HG03575 (cell line): ENCODE results near the gene PRELID2.
"Not testable (repeated sequence)": the region's sequence is repeated elsewhere in the genome, so short reads cannot be mapped to it uniquely, and the experiment has no call there.

Experiments
- ATAC-seq: cut with Tn5 transposase; IDR thresholded peaks from one replicate; pipeline ENCODE4 v1.9.1; 2021; ENCODE audit not compliant: unreplicated experiment, insufficient number of reproducible peaks, low FRiP score; ENCODE audit errors: extremely low read depth

PRELID2 gene

GRCh38 chr5:145834917-145835847 is at the start of gene PRELID2:
PRELID2 (minus strand) TSS chr5:145835342; CDS start chr5:145835251, 91 bp downstream.
- ATAC-seq = peak; percentile 45

- no peak for ATAC-seq
Observed at GRCh38 chr5:145874765-145875164, 39.6 kb upstream of the PRELID2 start.

GRCh38 chr5:145872914-145873313 is 37.8 kb upstream of the PRELID2 start, which contains the start of gene GRXCR2:
GRXCR2 (minus strand) TSS chr5:145873014; CDS start chr5:145872968, 46 bp downstream.
- no peak for ATAC-seq

- no peak for ATAC-seq
Observed at GRCh38 chr5:145872486-145872885, 37.3 kb upstream of the PRELID2 start.

- ATAC-seq = no peak
Observed at GRCh38 chr5:145869753-145870152, 34.6 kb upstream of the PRELID2 start.

GRCh38 chr5:145867806-145868205 is 32.7 kb upstream of the PRELID2 start:
- no peak for ATAC-seq

- not testable (repeated sequence) for ATAC-seq
Observed at GRCh38 chr5:145864432-145864831, 29.3 kb upstream of the PRELID2 start.

- ATAC-seq = no peak
Observed at GRCh38 chr5:145863003-145863402, 27.9 kb upstream of the PRELID2 start.

- no peak for ATAC-seq
Observed at GRCh38 chr5:145859897-145860296, 24.8 kb upstream of the PRELID2 start.

GRCh38 chr5:145859453-145859852 is 24.3 kb upstream of the PRELID2 start:
- no peak for ATAC-seq

- ATAC-seq = no peak
Observed at GRCh38 chr5:145858959-145859358, 23.8 kb upstream of the PRELID2 start.

- ATAC-seq = no peak
Observed at GRCh38 chr5:145856285-145856818, 21.2 kb upstream of the PRELID2 start.

GRCh38 chr5:145855763-145856267 is 20.7 kb upstream of the PRELID2 start:
- ATAC-seq = no peak

GRCh38 chr5:145854651-145855258 is 19.6 kb upstream of the PRELID2 start:
- ATAC-seq = no peak

GRCh38 chr5:145853781-145854376 is 18.7 kb upstream of the PRELID2 start:
- no peak for ATAC-seq

- no peak for ATAC-seq
Observed at GRCh38 chr5:145852990-145853389, 17.8 kb upstream of the PRELID2 start.

GRCh38 chr5:145848854-145849253 is 13.7 kb upstream of the PRELID2 start:
- no peak for ATAC-seq

- ATAC-seq = no peak
Observed at GRCh38 chr5:145847499-145848497, 12.7 kb upstream of the PRELID2 start.
